H1 (cell line): Measurements from ENCODE around the gene OSCP1.

Experiments used
- POLR2AphosphoS5 ChIP-seq: IDR thresholded peaks from 2 replicates; pipeline ENCODE4 v1.6.1; 2011; ENCODE audit warnings: low read depth, low read length
- RAD21 ChIP-seq, 2 experiments: IDR thresholded peaks in 1 of 2; conservative IDR thresholded peaks in 1 of 2; 2 replicates each; pipeline ENCODE4 v1.6.1; 2011; ENCODE audit warnings: low read depth in 2 of 2, low read length in 2 of 2, improper control_type of control experiment in 1 of 2, inconsistent platforms in 1 of 2, mild to moderate bottlenecking in 1 of 2, moderate library complexity in 1 of 2
- SIN3A ChIP-seq, 2 experiments: IDR thresholded peaks in 1 of 2; conservative IDR thresholded peaks in 1 of 2; 2 replicates each; pipeline ENCODE4 v1.6.1; 2011 to 2012; ENCODE audit warnings: low read length in 2 of 2, improper control_type of control experiment in 1 of 2, low read depth in 1 of 2, mild to moderate bottlenecking in 1 of 2
- TF ChIP-seq, protein P1 (sequence below), 3 experiments: IDR thresholded peaks; 1 replicate in 2 of 3; 2 replicates in 1 of 3; pipeline versions ENCODE4 v1.5.1 to v1.6.1; 2011; ENCODE audit warnings: low read length in 3 of 3, mild to moderate bottlenecking in 3 of 3, inconsistent platforms in 2 of 3, low read depth in 1 of 3, moderate library complexity in 1 of 3; ENCODE audit not compliant: insufficient read depth in 1 of 3; ENCODE audit errors: control extremely low read depth in 1 of 3

DNA sequence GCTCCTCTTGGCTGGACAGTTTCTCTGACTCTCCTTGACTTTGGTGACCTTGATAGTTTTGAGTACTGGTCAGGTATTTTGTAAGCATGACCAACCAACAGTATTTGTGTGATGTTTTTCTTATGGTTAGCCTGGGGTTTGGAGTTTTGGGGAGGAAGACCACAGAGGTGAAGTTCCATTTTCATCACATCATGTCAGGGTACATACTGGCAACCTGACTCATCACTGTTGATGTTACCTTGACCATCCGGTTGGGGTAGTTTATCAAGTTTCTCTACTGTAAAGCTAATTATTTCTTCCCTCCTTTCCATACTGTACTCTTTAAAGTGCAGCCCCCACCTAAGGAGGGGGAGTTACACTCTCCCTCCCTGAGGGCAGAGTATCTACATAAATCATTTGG, 13.4 kb downstream of the OSCP1 start:
- TF ChIP-seq SIN3A (conservative IDR thresholded peaks at IDR 0.05 in 1 of 2, IDR thresholded peaks at IDR 0.05 in 1 of 2; ENCODE audit: low read depth in 1 of 2, low read length in 2 of 2) (no peak), POLR2AphosphoS5 (no peak), RAD21 (IDR thresholded peaks at IDR 0.05 in 1 of 2, conservative IDR thresholded peaks at IDR 0.05 in 1 of 2; ENCODE audit: low read depth in 2 of 2, low read length in 2 of 2) (no peak)
- TF ChIP-seq, protein P1, sequence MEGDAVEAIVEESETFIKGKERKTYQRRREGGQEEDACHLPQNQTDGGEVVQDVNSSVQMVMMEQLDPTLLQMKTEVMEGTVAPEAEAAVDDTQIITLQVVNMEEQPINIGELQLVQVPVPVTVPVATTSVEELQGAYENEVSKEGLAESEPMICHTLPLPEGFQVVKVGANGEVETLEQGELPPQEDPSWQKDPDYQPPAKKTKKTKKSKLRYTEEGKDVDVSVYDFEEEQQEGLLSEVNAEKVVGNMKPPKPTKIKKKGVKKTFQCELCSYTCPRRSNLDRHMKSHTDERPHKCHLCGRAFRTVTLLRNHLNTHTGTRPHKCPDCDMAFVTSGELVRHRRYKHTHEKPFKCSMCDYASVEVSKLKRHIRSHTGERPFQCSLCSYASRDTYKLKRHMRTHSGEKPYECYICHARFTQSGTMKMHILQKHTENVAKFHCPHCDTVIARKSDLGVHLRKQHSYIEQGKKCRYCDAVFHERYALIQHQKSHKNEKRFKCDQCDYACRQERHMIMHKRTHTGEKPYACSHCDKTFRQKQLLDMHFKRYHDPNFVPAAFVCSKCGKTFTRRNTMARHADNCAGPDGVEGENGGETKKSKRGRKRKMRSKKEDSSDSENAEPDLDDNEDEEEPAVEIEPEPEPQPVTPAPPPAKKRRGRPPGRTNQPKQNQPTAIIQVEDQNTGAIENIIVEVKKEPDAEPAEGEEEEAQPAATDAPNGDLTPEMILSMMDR (IDR thresholded peaks at IDR 0.05; ENCODE audit: control extremely low read depth in 1 of 3, insufficient read depth in 1 of 3, low read depth in 1 of 3, low read length in 3 of 3): no peak
